Measurements from ENCODE around the gene ASPSCR1. TPM values are rescaled to one million over a fixed set of nuclear protein-coding genes. Genes with fewer than 3 reads are reported as not detected.

Gene ASPSCR1
- 21.8 and 22.2 TPM in 2 replicates for total RNA-seq

GRCh38 chr17:81977211-81977808 lies at the start of gene ASPSCR1:
ASPSCR1 (plus strand) TSS chr17:81977629; CDS start chr17:81977647, 18 bp downstream.

GRCh38 chr17:81927653-81928543 lies 49.5 kb upstream of the ASPSCR1 start, which contains the start of gene MAFG:
MAFG (minus strand) TSS chr17:81927735; CDS start chr17:81923185, 4,550 bp downstream.

GRCh38 chr17:81947189-81947588 lies 30.2 kb upstream of the ASPSCR1 start, which contains the start of gene MYADML2:
MYADML2 (minus strand) TSS chr17:81947233; CDS start chr17:81941741, 5,492 bp downstream.

GRCh38 chr17:81961087-81961511 lies 16.3 kb upstream of the ASPSCR1 start, which contains the start of gene NOTUM:
NOTUM (minus strand) TSS chr17:81961187; CDS start chr17:81960909, 278 bp downstream.

GRCh38 chr17:82022310-82022980 lies 45.0 kb downstream of the ASPSCR1 start, which contains the start of gene CENPX:
CENPX (minus strand) TSS chr17:82022878; CDS start chr17:82022861, 17 bp downstream.

GRCh38 chr17:82022981-82023446 lies 45.6 kb downstream of the ASPSCR1 start, which contains the start of gene LRRC45:
LRRC45 (plus strand) TSS chr17:82023305; CDS start chr17:82023644, 339 bp downstream.

GRCh38 chr17:82031303-82031884 lies 54.0 kb downstream of the ASPSCR1 start, which contains the start of gene RAC3:
RAC3 (plus strand) TSS chr17:82031678; CDS start chr17:82031762, 84 bp downstream.

GRCh38 chr17:82037092-82037888 lies 59.9 kb downstream of the ASPSCR1 start, which contains the start of gene DCXR:
DCXR (minus strand) TSS chr17:82037697; CDS start chr17:82037682, 15 bp downstream.

GRCh38 chr17:82051776-82052637 lies 74.6 kb downstream of the ASPSCR1 start, which contains the start of the genes GPS1 and RFNG:
GPS1 (plus strand) TSS chr17:82051898; CDS start chr17:82051932, 34 bp downstream.
RFNG (minus strand) TSS chr17:82051811; CDS start chr17:82051766, 45 bp downstream.

GRCh38 chr17:82065638-82066303 lies 88.3 kb downstream of the ASPSCR1 start, which contains the start of gene DUS1L:
DUS1L (minus strand) TSS chr17:82065804; CDS start chr17:82065059, 745 bp downstream.

Other genes starting within 250 kb of the ASPSCR1 start
- not detected in 2 replicates for gene GCGR, start 173.5 kb upstream of the ASPSCR1 start, total RNA-seq
- 114 and 175 TPM in 2 replicates for gene MCRIP1, start 144.3 kb upstream of the ASPSCR1 start, total RNA-seq
- not detected in 2 replicates for gene PPP1R27, start 142.6 kb upstream of the ASPSCR1 start, total RNA-seq
- gene P4HB, start 117.1 kb upstream of the ASPSCR1 start, total RNA-seq = 710 and 947 TPM in 2 replicates
- gene ARHGDIA, start 106.3 kb upstream of the ASPSCR1 start, total RNA-seq = 103 and 167 TPM in 2 replicates
- gene ALYREF, start 86.0 kb upstream of the ASPSCR1 start, total RNA-seq = 171 and 230 TPM in 2 replicates
- gene ANAPC11, start 85.9 kb upstream of the ASPSCR1 start, total RNA-seq = 187 and 197 TPM in 2 replicates
- gene NPB, start 75.4 kb upstream of the ASPSCR1 start, total RNA-seq = 0.27 and 0.28 TPM in 2 replicates
- gene PCYT2, start 66.2 kb upstream of the ASPSCR1 start, total RNA-seq = 19.9 and 25.6 TPM in 2 replicates
- gene SIRT7, start 59.5 kb upstream of the ASPSCR1 start, total RNA-seq = 15.0 and 18.5 TPM in 2 replicates
- gene MAFG, start 49.9 kb upstream of the ASPSCR1 start, total RNA-seq = 14.0 and 18.6 TPM in 2 replicates
- gene PYCR1, start 40.3 kb upstream of the ASPSCR1 start, total RNA-seq = 89.6 and 118 TPM in 2 replicates
- not detected in 2 replicates for gene MYADML2, start 30.4 kb upstream of the ASPSCR1 start, total RNA-seq
- gene NOTUM, start 16.4 kb upstream of the ASPSCR1 start, total RNA-seq = under 0.01 TPM in 1 of 2 replicates, not detected in the other
- 22.3 and 48.6 TPM in 2 replicates for gene CENPX, start 45.2 kb downstream of the ASPSCR1 start, total RNA-seq
- gene LRRC45, start 45.7 kb downstream of the ASPSCR1 start, total RNA-seq = 15.3 and 21.4 TPM in 2 replicates
- 21.1 and 32.0 TPM in 2 replicates for gene RAC3, start 54.0 kb downstream of the ASPSCR1 start, total RNA-seq
- 29.9 and 42.8 TPM in 2 replicates for gene DCXR, start 60.1 kb downstream of the ASPSCR1 start, total RNA-seq
- 18.1 and 28.5 TPM in 2 replicates for gene RFNG, start 74.2 kb downstream of the ASPSCR1 start, total RNA-seq
- 105 and 107 TPM in 2 replicates for gene GPS1, start 74.3 kb downstream of the ASPSCR1 start, total RNA-seq
- 58.5 and 69.6 TPM in 2 replicates for gene DUS1L, start 88.2 kb downstream of the ASPSCR1 start, total RNA-seq
- 49.5 and 52.8 TPM in 2 replicates for gene FASN, start 120.6 kb downstream of the ASPSCR1 start, total RNA-seq
- gene CCDC57, start 235.2 kb downstream of the ASPSCR1 start, total RNA-seq = 8.0 and 16.7 TPM in 2 replicates